ENCODE data around the gene ACYP1.

The ACYP1 gene

DNA sequence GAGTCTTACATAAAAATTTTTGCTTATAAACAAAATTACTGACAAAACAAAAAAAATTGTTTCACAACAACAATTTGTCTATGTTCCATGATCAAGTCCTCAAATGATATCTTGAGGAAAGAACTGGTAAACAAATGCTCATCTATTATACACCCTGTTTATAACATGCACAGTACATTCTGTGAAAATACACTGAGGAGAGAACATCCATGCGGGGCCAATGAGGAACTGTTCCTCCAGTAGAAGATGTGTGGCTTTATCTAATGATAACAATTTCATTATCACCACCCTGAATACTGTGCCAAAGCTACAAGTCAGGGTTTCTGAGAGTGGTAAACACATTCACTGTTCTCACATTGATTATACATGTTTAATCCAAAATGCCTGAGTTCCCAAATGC is 23.3 kb downstream of the ACYP1 start:
- DNase-seq = no peak

DNA sequence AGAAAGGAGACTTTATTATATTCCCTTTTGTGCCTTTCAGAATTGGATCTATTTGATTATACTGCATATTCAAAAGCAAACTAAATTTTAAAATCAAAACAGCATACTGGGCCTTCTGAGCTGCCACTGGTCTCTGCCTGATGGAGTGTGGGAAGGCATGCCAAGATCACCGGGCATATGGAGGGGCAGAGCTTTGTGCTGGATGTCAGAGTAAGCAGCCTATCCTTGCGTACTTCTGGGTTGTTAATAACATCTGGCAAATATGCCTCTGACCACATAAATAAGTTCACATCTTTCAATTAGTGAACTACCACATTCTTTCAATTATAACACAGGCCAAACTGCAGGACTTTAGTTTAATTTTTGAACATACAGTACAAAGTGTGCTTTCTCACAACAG is 30.9 kb downstream of the ACYP1 start:
- no peak for DNase-seq

GRCh38 chr14:75030147-75030546 is 33.7 kb downstream of the ACYP1 start:
- no peak for DNase-seq

DNA sequence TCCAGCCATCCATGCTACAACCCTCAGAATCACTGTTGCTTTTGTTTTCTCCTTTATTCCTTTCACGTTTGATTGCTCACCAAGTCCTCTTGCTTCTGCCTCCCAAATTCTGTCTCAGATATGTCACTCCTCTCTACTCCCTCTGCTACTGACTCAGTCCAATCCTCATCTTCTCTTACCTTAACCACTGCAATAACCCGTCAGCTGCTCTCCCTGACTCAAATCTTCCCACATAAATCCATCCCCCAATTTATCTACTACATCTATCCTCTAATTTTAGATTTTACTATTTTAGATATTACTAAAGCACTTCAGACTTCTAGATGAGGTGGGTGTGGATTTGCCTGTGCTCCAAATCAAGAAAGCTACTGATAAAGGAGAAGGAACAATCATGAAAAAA is 37.9 kb downstream of the ACYP1 start:
- DNase-seq = no peak

DNA sequence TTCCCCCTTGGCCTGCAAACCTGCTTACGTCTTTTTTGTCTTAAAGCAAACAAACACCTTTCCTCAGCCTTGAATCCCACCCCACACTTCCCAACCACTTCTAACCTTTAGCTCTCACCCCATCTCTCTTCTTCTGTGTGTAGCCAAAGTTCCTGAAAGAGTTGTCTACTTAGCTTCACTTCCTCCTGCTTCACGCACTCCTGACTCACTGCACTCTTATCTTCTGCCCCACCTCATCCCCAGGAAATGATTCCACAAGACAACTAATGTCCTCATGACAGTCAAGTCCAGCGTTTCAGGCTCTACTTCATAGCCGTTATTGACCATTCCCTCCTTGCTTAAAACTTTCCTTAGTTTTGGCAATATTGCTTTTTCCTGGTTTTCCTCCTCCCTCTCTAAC is 38.7 kb downstream of the ACYP1 start:
- DNase-seq = no peak

DNA sequence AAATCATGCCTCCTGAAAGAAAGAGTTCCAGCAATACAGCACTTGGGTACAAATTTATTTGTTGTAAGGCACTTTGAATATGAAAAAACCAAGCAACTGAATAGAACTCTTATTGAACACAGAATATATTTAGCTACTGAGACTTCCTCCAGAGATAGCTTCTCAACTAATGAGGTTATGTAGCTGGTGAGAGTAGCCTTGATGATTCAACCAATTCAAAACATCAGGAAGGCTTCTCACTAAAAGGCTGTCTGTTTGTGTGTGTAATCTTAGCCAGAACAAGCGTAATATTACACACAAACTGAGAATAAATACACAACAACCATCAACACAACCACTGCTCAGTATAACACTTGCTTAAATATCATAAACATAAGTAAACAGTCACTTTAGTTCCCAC is 40.7 kb downstream of the ACYP1 start:
- DNase-seq = no peak

DNA sequence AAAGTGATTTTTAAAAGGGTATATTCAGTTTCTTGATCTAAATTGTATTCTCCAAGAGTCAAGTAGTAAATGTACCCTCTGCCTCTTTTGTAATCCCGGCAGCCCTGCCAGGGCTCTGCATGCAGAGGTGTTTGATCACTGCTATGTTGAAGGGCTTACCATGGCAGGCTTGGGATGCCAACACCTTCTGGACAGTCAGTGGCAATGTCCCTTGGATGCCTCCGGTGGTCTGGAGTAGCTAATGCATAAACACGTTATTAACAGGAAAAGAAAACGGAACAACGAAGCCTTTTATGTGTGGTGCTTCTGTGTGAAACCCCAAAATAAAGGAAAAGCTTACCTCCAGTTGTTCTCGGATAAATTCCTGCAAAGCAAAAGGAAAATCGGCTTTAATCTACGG is 41.2 kb downstream of the ACYP1 start:
- no peak for DNase-seq

GRCh38 chr14:75018694-75019093 is 45.1 kb downstream of the ACYP1 start:
- DNase-seq = no peak

- DNase-seq = no peak
Measured at GRCh38 chr14:75016815-75017214, 47.0 kb downstream of the ACYP1 start.

DNA sequence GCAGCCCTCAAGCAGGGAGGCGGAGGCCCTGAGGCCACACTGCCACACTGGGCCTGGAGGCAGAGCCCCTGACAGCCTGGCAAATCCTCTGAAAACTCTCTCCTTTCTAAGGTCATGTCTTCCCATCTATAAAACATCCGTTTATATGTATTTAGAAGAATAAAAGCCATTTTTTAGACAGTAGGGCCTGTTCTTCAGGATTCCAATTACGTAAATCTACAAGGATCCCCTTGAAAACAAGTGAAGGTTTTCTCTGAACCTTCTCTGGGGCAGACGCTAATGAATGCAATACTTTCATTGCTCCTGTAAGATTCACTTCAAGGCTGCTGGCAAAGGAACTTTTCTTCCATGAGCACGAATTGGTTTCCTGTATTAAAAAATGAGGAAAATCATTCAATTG is 48.3 kb downstream of the ACYP1 start:
- no peak for DNase-seq

- no peak for DNase-seq
Measured at GRCh38 chr14:75013290-75013689, 50.5 kb downstream of the ACYP1 start.

DNA sequence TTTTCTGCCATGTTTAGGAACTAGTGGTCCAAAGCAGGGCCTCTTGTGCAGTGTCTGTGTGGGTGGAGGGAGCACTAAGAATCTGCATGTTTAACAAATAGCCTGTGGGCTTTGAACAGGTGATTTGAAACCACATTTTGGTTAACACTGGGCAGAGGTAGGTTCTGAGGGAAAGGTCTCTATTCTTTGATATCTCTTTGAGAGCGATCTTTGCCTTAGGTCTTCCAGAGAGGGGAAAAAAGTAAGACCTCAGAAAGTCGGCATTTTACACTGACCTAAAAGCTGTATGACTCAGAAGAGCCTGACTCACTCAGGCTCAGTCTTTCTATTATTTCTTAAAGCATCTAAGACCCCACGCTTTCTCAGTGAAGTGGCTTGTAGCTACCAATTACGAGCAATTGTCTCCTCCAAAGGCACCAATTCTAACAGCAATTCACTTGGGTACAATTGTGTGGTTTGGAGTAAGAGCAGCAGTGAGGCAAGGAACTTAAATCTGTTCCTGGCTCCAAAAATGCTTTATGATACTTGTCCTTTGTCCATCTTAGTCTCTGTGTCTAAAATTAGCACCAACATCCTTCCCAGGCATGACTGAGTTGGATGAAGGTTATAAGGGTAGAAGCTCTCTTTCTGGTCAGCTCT is 52.3 kb downstream of the ACYP1 start:
- DNase-seq = no peak

DNA sequence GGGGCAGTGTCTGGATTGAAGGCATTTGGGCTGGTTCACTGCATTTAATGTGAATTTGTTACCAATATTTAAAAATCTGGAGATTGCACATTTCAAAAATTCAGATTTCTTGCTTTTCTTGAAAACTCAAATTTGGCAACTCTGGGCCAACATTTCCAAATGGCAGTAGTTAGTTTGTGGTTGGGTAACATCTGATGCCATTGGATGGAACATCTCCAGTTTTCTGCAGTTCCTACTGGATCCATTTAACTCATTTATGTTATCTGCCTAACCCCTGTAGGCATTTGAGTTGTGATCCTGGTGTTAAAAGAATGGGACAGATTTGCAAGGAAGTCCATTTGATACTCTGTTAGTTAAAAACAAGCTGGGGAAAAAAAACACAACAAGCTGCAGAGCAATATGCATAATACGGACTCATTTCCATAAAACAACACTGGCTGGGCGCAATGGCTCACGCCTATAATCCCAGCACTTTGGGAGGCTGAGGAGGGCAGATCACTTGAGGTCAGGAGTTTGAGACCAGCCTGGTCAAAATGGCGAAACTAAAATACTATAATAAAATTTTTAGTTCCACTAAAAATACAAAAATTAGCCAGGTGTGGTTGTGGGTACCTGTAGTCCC is 53.2 kb downstream of the ACYP1 start:
- DNase-seq = no peak

GRCh38 chr14:75009176-75009575 is 54.6 kb downstream of the ACYP1 start:
- no peak for DNase-seq

DNA sequence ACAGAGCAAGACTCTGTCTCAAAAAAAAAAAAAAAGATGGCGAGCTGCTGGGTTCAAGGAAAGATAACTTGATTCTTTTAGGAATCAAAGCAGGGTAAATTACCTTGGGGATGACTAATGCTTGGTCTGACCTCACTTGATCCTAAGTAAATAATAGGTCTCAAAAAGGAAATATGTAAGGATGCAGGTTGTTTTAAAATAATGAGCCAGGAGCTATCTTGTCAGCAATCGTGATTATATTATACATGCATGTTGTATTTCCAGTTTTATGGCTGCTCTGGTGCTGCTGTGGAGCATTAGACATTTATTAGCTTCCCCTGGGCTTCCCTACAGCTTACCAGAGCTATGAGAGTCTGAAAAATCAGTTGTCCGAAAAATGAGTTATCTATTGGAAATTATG is 58.5 kb downstream of the ACYP1 start:
- no peak for DNase-seq

- no peak for DNase-seq
Measured at GRCh38 chr14:75003250-75004027, 60.4 kb downstream of the ACYP1 start.
